Measurements from ENCODE around the gene PAGE2B. TPM values are rescaled to one million over a fixed set of nuclear protein-coding genes. Genes with fewer than 3 reads are reported as not detected.
A peak's percentile ranks its signal among the peaks of the same experiment; 100 is the strongest.
"Not testable (repeated sequence)": the region's sequence is repeated elsewhere in the genome, so short reads cannot be mapped to it uniquely, and the experiment has no call there.

Gene PAGE2B
- total RNA-seq, 1 donor from 2014 or later: not detected

DNA sequence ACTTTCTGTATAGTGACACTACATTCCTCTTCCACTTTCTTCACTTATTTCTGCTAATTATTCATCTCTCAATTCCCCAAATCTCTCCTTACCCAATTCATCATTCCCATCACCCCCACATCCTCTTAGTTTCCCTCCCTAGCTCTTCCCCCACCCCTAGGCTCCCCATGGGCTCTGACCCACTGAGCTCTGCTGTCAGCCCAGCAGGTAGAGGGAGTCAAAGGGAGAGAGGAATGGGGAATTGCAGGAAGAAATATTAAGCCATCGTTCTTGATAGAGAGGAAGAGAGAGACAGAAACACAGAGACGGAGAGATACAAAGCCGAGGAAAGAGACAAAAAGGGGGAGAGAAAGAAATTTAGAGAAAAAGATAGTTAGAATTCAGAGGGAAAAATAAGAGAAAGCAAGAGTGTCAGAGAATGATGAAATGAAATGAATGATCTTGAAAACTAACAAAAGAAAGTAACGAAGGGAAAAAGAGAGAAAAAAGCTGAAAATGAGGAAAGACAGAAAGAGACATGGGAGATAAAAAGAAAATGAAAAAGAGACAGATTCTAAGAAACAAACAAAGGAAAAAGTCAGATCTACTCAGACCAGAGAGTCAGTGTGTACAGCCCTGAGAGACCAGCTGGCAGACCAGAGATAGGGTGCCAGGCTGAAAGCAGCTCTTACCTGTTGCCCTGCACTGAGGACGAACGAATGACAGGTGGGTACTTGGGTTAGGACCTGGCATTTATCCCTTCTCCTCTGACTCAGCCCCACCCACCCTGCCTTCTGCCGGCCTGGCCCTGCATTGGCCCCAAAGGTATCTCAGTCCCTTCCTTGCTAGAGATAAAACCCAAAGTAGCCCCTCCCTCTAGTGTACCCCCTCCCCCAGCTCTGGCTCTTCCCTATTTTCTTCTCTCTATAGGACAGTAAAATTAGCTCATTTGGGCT is 44.3 kb upstream of the PAGE2B start, which contains the start of gene ALAS2:
TSS of gene ALAS2 (minus strand) at position 707 of the 935 bp plus-strand sequence. CDS start 4,977 bp downstream, outside the sequence.
- TF ChIP-seq, protein P1, sequence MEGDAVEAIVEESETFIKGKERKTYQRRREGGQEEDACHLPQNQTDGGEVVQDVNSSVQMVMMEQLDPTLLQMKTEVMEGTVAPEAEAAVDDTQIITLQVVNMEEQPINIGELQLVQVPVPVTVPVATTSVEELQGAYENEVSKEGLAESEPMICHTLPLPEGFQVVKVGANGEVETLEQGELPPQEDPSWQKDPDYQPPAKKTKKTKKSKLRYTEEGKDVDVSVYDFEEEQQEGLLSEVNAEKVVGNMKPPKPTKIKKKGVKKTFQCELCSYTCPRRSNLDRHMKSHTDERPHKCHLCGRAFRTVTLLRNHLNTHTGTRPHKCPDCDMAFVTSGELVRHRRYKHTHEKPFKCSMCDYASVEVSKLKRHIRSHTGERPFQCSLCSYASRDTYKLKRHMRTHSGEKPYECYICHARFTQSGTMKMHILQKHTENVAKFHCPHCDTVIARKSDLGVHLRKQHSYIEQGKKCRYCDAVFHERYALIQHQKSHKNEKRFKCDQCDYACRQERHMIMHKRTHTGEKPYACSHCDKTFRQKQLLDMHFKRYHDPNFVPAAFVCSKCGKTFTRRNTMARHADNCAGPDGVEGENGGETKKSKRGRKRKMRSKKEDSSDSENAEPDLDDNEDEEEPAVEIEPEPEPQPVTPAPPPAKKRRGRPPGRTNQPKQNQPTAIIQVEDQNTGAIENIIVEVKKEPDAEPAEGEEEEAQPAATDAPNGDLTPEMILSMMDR (conservative IDR thresholded peaks at IDR 0.05; ENCODE audit: low read depth, low read length): no peak
- H3K4me3 ChIP-seq (ENCODE audit: low read depth, low read length): no peak within 1 kb of the TSS
- DNase-seq (ENCODE audit: low read depth): no peak

DNA sequence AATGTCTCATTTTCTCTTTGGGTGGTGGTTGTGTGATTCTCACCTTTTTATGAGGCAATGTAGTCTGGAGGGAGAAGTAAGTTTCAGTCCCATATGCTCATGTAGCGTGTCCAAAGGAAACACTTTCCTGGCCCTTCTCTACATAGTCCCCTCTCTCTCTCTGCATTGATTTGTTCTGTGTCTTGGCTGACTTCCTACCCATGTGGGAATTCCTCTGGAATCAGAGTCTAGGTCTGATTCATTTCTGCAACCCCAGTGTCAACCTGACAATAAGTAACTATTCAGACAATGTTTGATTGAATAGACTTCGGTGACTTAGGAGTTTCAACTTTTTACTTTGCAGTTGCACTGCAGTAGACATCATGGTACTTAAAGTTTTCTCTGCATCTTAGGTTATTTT is 41.4 kb upstream of the PAGE2B start:
- TF ChIP-seq, protein P1 (conservative IDR thresholded peaks at IDR 0.05; ENCODE audit: low read depth, low read length): no peak
- DNase-seq (ENCODE audit: low read depth): peak; percentile 56

DNA sequence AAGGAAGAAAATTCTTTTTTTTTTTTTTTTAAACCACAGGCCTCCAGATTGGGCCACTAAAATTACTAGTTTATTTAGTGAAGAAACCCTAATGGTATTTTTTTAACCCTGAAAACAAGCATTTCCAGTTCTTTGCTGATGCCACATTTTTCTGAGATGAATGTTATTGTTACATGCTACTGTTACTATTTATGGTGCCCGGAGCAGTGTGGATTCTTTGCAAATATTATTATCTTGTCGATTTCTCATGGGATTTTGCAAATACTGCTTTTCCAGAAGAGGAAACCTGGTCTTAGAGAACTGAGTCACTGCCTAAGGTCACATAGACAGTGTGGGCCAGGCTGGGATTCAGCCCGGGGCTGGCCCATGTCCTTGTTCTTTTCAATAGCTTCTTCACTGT is 35.4 kb upstream of the PAGE2B start:
- no peak for DNase-seq (ENCODE audit: low read depth)
- no peak overlapping the region for H3K4me3 ChIP-seq (ENCODE audit: low read depth, low read length)
- TF ChIP-seq, protein P1 (conservative IDR thresholded peaks at IDR 0.05; ENCODE audit: low read depth, low read length): no peak

More for the DNA sequence above, 41.4 kb upstream of the PAGE2B start:
- H3K4me3 ChIP-seq (ENCODE audit: low read depth, low read length): no peak overlapping the region

DNA sequence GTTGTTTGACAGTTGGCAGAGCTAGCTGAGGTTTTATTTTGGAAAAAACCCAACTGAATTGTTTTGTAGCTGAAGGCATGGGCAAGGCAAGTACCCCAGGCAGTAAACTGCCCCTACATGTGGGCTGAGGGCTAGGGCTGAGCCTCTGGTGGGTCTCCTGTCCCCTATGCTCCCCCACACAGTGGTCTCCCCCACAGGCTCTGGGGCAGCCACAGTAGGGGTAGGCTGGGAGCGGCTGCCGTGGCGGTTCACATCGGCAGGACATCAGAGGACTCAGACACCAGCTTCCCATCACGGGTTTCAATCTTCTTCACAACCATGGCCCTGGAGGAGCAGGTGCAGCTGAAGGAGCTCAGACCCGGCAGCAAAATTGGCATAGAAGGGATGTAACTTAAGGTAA is 33.3 kb upstream of the PAGE2B start:
- TF ChIP-seq, protein P1 (conservative IDR thresholded peaks at IDR 0.05; ENCODE audit: low read depth, low read length): no peak
- no peak overlapping the region for H3K4me3 ChIP-seq (ENCODE audit: low read depth, low read length)

DNA sequence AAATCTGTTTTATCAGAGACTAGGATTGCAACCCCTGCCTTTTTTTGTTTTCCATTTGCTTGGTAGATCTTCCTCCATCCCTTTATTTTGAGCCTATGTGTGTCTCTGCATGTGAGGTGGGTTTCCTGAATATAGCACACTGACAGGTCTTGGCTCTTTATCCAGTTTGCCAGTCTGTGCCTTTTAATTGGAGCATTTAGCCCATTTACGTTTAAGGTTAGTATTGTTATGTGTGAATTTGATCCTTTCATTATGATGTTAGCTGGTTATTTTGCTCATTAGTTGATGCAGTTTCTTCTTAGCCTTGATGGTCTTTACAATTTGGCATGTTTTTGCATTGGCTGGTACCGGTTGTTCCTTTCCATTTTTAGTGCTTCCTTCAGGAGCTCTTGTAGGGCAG is 24.2 kb upstream of the PAGE2B start:
- DNase-seq (ENCODE audit: low read depth): not testable (repeated sequence)

More for the DNA sequence above, 33.3 kb upstream of the PAGE2B start:
- DNase-seq (ENCODE audit: low read depth): no peak

DNA sequence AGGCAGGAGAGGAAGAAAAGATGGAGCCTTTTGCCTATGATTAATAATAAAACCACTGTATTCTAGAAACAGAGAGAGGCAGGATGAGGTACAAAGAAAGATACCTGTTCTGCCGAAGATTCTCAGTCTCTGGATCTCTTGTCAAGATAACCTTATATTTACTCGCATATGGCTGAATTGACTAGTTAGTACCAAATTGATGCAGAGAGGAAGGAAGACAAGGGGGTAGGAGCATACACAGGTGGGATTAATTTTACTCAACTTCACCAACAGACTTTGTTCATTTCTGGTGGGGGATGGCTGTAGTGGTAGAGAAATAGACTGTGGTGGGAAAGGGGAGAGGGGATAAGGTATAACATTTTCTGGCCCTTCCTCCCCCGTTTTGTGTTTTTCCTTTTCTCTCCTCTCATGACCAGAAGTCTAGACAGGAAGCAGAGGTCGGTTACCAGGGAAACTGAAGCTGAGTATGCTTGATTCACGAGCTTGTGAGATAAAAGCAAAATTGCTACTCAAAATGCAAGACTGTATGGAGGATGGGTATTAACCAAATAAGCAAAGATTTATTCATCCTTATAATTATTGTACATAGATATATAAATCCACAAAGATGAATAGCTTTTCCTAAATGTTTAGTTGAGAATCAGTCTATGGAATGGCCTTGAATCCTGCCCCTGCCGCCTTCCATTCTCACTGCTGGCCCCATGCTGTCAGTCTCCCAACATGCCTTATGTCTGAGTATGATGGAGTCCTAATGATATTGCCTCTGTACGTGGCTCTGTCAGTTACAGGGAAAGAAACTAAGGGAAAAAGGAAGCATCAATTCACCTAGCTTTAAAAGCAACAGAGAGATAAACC is 17.8 kb upstream of the PAGE2B start:
- no peak overlapping the region for H3K4me3 ChIP-seq (ENCODE audit: low read depth, low read length)
- TF ChIP-seq, protein P1 (conservative IDR thresholded peaks at IDR 0.05; ENCODE audit: low read depth, low read length): no peak
- DNase-seq (ENCODE audit: low read depth): no peak

More for the DNA sequence above, 24.2 kb upstream of the PAGE2B start:
- not testable (repeated sequence) for H3K4me3 ChIP-seq (ENCODE audit: low read depth, low read length)

DNA sequence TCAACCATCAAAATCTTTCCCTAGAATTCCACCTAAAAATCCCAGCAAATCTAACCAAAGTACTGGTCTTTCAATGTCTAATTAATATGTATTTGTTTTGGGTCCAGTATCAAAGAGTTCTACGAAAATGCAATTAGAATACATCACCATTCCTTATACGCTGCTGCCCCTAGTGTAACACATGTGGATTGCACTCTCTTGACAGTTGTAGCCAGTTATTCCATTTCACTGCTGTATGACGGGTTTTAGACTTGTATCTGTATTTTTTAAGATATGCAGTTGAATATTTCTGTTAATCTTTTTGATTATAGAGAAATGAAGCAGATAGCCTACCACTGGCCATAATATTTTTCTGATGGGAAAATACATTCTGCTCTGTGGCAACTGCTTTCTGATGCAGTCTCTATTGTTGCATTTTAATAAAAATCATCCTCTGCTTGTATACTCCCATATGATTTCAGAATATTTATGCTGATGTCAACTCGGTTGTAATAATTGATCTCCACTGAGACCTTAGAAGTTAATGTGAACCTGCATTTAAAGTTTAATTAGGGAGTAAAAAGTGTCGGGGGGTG is 17.1 kb upstream of the PAGE2B start:
- TF ChIP-seq, protein P1 (conservative IDR thresholded peaks at IDR 0.05; ENCODE audit: low read depth, low read length): peak; percentile 73
- no peak for DNase-seq (ENCODE audit: low read depth)
- no peak overlapping the region for H3K4me3 ChIP-seq (ENCODE audit: low read depth, low read length)

DNA sequence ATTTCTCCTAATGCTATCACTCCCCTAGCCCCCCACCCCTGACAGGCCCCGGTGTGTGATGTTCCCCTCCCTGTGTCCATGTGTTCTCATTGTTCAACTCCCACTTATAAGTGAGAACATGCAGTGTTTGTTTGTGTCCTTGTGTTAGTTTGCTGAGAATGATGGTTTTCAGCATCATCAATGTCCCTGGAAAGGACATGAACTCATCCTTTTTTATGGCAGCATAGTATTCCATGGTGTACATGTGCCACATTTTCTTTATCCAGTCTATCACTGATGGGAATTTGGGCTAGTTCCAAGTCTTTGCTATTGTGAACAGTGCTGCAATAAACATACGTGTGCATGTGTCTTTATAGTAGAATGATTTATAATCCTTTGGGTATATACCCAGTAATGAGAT is 7.7 kb upstream of the PAGE2B start:
- not testable (repeated sequence) for DNase-seq (ENCODE audit: low read depth); H3K4me3 ChIP-seq (ENCODE audit: low read depth, low read length)

Measured in epithelial cell of proximal tubule (primary cell).